OCI-LY3 (cell line): ENCODE results near the gene HOXC5.
"Not testable (repeated sequence)": the region's sequence is repeated elsewhere in the genome, so short reads cannot be mapped to it uniquely, and the experiment has no call there.

ENCODE experiments used
- H2AFZ ChIP-seq: fragments of 200-600, 300-600 bp; shearing (Covaris generic); 2 replicates; pipeline ENCODE4 v1.6.0; 2014; ENCODE audit warnings: antibody characterized with exemption, low read depth, low read length
- H3K27ac ChIP-seq: fragments of 200-600, 300-600 bp; sonication (generic); 2 replicates; pipeline ENCODE4 v1.5.1; 2014; ENCODE audit warnings: mild to moderate bottlenecking, low read length, moderate library complexity, mixed read lengths
- H3K27me3 ChIP-seq: fragments of 200-600, 300-600 bp; sonication (generic); 2 replicates; pipeline ENCODE4 v1.6.1; 2014; ENCODE audit warnings: low read depth, low read length, mixed read lengths
- H3K36me3 ChIP-seq: fragments of 200-600, 300-600 bp; sonication (generic); replicated peaks from 2 replicates; pipeline ENCODE3; 2014; ENCODE audit warnings: low read depth, low read length, mixed read lengths
- H3K4me1 ChIP-seq: fragments of 300-600, 200-600 bp; sonication (generic); 2 replicates; pipeline ENCODE4 v1.6.1; 2014; ENCODE audit warnings: low read length, mixed read lengths
- H3K4me2 ChIP-seq: fragments of 200-600, 300-600 bp; sonication (generic); 2 replicates; pipeline ENCODE4 v1.6.1; 2014; ENCODE audit warnings: low read length, mixed read lengths
- H3K4me3 ChIP-seq: fragments of 300-600, 200-600 bp; sonication (generic); 2 replicates; pipeline ENCODE4 v1.5.1; 2014; ENCODE audit warnings: antibody characterized with exemption, mild to moderate bottlenecking, low read length, moderate library complexity
- H3K79me2 ChIP-seq: fragments of 300-600, 200-600 bp; shearing (Covaris generic); 2 replicates; pipeline ENCODE4 v1.6.1; 2014; ENCODE audit warnings: mild to moderate bottlenecking, low read length, mixed read lengths
- H3K9ac ChIP-seq: fragments of 300-600, 200-600 bp; shearing (Covaris generic); 2 replicates; pipeline ENCODE4 v1.6.0; 2014; ENCODE audit warnings: mild to moderate bottlenecking, low read length, moderate library complexity
- H3K9me3 ChIP-seq: fragments of 200-600, 300-600 bp; shearing (Covaris generic); 2 replicates; pipeline ENCODE4 v1.6.1; 2014; ENCODE audit warnings: low read length, mixed read lengths; ENCODE audit not compliant: insufficient read depth
- H4K20me1 ChIP-seq: fragments of 200-600, 300-600 bp; sonication (generic); 2 replicates; pipeline ENCODE4 v1.6.1; 2016; ENCODE audit warnings: low read length, mixed read lengths; ENCODE audit not compliant: insufficient read depth
- EZH2phosphoT487 ChIP-seq: fragments of 200-600 bp; shearing (Covaris generic); IDR thresholded peaks from 2 replicates; pipeline ENCODE4 v1.6.1; 2018; ENCODE audit warnings: antibody characterized with exemption, mixed run types, low read depth
- TF ChIP-seq, protein P1 (sequence below): fragments of 200-600, 300-600 bp; sonication (generic); IDR thresholded peaks from 2 replicates; pipeline ENCODE4 v1.5.1; 2014; ENCODE audit warnings: antibody characterized with exemption, low read length, low read depth

HOXC5 gene

DNA sequence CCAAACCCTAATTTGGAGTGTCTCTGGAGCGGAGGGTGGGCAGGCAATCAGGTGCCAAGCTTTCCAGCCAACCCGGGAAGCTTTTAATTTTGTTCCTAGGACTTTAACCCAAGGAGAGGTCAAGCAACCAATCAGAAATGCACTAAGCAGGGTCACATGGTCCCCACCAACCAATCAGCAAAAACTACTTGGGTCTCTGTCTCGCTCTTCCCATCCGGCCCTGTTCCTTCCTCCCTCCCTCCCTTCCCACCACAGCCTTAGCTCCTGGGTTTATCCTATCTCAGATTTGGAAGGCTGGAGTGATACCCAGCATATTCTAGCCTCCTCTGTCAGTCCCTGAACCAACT lies 7.3 kb downstream of the HOXC5 start:
- Histone ChIP-seq H3K9me3 (no peaks in the 10 kb centered on the region), H3K4me1 (peaks cover 26% of the 10 kb centered on the region), H4K20me1 (no peaks in the 10 kb centered on the region), H2AFZ (no peak overlapping the region), H3K79me2 (no peaks in the 10 kb centered on the region), H3K4me3 (no peak overlapping the region), H3K36me3 (no peaks in the 10 kb centered on the region), H3K27me3 (no peaks in the 10 kb centered on the region), H3K9ac (no peak overlapping the region), H3K27ac (no peak overlapping the region), H3K4me2 (no peak overlapping the region)
- TF ChIP-seq EZH2phosphoT487 = no peak
- TF ChIP-seq, protein P1, sequence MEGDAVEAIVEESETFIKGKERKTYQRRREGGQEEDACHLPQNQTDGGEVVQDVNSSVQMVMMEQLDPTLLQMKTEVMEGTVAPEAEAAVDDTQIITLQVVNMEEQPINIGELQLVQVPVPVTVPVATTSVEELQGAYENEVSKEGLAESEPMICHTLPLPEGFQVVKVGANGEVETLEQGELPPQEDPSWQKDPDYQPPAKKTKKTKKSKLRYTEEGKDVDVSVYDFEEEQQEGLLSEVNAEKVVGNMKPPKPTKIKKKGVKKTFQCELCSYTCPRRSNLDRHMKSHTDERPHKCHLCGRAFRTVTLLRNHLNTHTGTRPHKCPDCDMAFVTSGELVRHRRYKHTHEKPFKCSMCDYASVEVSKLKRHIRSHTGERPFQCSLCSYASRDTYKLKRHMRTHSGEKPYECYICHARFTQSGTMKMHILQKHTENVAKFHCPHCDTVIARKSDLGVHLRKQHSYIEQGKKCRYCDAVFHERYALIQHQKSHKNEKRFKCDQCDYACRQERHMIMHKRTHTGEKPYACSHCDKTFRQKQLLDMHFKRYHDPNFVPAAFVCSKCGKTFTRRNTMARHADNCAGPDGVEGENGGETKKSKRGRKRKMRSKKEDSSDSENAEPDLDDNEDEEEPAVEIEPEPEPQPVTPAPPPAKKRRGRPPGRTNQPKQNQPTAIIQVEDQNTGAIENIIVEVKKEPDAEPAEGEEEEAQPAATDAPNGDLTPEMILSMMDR = no peak

DNA sequence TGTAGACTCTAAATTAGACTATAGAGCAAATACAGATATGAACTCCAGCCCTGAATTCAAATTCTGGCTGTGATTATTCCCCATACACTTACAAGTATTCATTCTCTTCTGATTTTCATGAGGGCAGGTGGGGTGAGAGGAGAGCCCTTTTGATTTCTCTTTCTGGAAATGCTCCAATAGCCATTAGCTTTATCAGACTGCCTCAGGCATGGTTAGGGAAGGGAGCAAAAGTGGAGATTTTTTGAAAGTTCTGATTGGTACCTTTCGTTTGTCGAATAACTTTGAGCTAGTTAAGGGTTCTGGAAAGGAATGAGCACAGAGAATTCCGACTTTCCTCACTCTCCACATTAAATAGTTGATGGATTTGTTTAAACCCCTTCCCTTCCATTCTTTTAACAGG lies 7.8 kb downstream of the HOXC5 start:
- Histone ChIP-seq H3K4me1 (peaks cover 26% of the 10 kb centered on the region), H3K4me2 (no peak overlapping the region), H3K79me2 (no peaks in the 10 kb centered on the region), H3K4me3 (no peak overlapping the region), H3K9me3 (no peaks in the 10 kb centered on the region), H3K27me3 (no peaks in the 10 kb centered on the region), H3K9ac (no peak overlapping the region), H3K36me3 (no peaks in the 10 kb centered on the region), H4K20me1 (no peaks in the 10 kb centered on the region), H3K27ac (no peak overlapping the region), H2AFZ (no peak overlapping the region)
- TF ChIP-seq, protein P1 = no peak
- no peak for TF ChIP-seq EZH2phosphoT487

DNA sequence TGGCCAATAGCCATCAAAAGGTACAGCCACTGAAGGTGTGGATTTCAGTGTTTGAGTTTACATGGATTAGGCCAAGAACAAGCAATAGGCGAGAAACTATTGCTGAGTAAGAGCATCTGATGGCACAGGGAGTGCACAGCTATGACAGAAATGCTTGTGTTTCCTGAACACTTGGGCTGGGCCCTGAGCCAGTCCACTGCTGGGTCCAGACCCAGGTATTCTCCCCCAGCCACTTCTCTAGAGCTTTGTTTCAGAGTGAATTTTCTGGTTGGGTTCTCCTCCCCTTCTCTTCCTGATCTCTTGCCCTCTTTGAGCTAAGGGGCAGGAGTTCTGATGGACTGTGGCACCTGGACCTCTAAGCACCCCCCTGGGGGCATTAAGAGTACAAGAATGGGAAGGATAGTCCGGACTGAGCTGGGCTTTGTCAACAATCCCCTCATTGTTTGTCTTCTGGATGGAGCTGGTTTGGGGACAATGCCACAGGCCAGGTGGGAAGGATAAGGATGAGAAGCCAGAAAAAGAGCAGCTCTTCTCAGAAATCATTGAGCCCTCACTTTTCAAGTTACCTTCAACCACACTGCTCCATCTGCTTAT lies 8.3 kb downstream of the HOXC5 start:
- H3K9ac ChIP-seq = no peak overlapping the region
- H3K27me3 ChIP-seq = no peaks in the 10 kb centered on the region
- no peak for TF ChIP-seq EZH2phosphoT487
- TF ChIP-seq, protein P1 = no peak

DNA sequence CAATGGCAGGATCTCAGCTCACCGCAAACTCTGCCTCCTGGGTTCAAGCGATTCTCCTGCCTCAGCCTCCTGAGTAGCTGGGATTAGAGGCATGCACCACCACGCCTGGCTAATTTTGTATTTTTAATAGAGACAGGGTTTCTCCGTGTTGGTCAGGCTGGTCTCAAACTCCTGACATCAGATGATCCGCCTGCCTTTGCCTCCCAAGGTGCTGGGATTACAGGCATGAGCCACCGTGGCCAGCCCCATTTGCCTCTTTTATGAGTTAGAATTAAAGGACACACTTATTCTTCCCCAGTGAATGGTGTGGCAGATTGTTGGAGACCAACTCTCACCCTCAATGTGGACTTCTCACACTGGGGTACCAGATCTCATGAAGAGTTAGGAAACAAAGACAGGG lies 9.2 kb downstream of the HOXC5 start:
- H3K36me3 ChIP-seq, H2AFZ ChIP-seq, H3K27me3 ChIP-seq, H4K20me1 ChIP-seq, H3K9ac ChIP-seq, H3K4me2 ChIP-seq, H3K79me2 ChIP-seq, H3K27ac ChIP-seq, H3K9me3 ChIP-seq, H3K4me3 ChIP-seq: not testable (repeated sequence)
- H3K4me1 ChIP-seq = peaks cover 23% of the 10 kb centered on the region

More for the DNA sequence above, 8.3 kb downstream of the HOXC5 start:
- Histone ChIP-seq H3K4me3 (no peak overlapping the region), H2AFZ (no peak overlapping the region), H3K9me3 (no peaks in the 10 kb centered on the region), H3K4me1 (peaks cover 26% of the 10 kb centered on the region), H3K36me3 (no peaks in the 10 kb centered on the region), H4K20me1 (no peaks in the 10 kb centered on the region), H3K27ac (no peak overlapping the region), H3K79me2 (no peaks in the 10 kb centered on the region), H3K4me2 (no peak overlapping the region)
